Right lobe of liver (tissue), 6 donors: ENCODE data around the gene KEAP1. TPM values are rescaled to one million over a fixed set of nuclear protein-coding genes. Genes with fewer than 3 reads are reported as not detected.

Experiments
- ATAC-seq, 4 donors: fragments of 200-7000 bp; cut with Tn5 transposase; one replicate each; pipeline ENCODE4 v1.9.1; 2020; ENCODE audit warnings: mild to moderate bottlenecking in 4 of 4, moderate library complexity in 4 of 4
- DNase-seq, 3 donors: peaks; one replicate each; pipeline ENCODE4 v3.0.0-alpha.2; 2020
- H3K27ac ChIP-seq, 3 donors: fragments of 200-600 bp; one replicate each; pipeline ENCODE4 v1.8.0; 2022
- H3K27me3 ChIP-seq, 2 donors: fragments of 200-600 bp; one replicate each; pipeline ENCODE4 v1.8.0; 2022
- H3K36me3 ChIP-seq, 4 donors: fragments of 200-600 bp; sonication (generic) in 1 of 4; one replicate each; pipeline versions ENCODE4 v1.5.1 to v1.8.0; 2017 to 2022; ENCODE audit warnings: control low read depth in 1 of 4
- H3K4me1 ChIP-seq, 4 donors: fragments of 200-600 bp; sonication (generic) in 1 of 4; one replicate each; pipeline versions ENCODE4 v1.5.1 to v1.8.0; 2017 to 2022; ENCODE audit warnings: control low read depth in 1 of 4
- H3K4me3 ChIP-seq, 3 donors: fragments of 200-600 bp; one replicate each; pipeline ENCODE4 v1.8.0; 2022
- H3K9me3 ChIP-seq, 4 donors: fragments of 200-600 bp; sonication (generic) in 1 of 4; one replicate each; pipeline versions ENCODE4 v1.5.1 to v1.8.0; 2017 to 2022; ENCODE audit warnings: control low read depth in 1 of 4
- CTCF ChIP-seq, 4 donors: fragments of 200-600 bp in 3 of 4; fragments of 450-650 bp in 1 of 4; IDR thresholded peaks; one replicate each; pipeline versions ENCODE4 v1.5.1 to v1.8.0; 2016 to 2022; ENCODE audit warnings: antibody characterized with exemption in 4 of 4, mild to moderate bottlenecking in 2 of 4
- POLR2A ChIP-seq: fragments of 450-650 bp; IDR thresholded peaks from one replicate; pipeline ENCODE4 v1.6.1; 2017; ENCODE audit warnings: antibody characterized with exemption, mild to moderate bottlenecking
- WGBS: methylation state at CpG from one replicate; pipeline ENCODE4 v1.1.6; 2018; ENCODE audit warnings: low coverage, low lambda C conversion rate; ENCODE audit not compliant: insufficient coverage; ENCODE audit errors: missing lambda C conversion rate; 5-methylcytosine and 5-hydroxymethylcytosine counted together
- intact Hi-C, 2 donors: fragments of 100-400 bp; cut with DNase I; formaldehyde crosslinking; loops; one replicate each; pipeline versions ENCODE4 v1.11.2 to v1.14.1; 2022
- total RNA-seq, 6 experiments: library from RNA; depleted of rRNA in 2 of 6; stranded (reverse); fragments of >200 nt in 2 of 6; fragmentation: NEBNext Ultra II Directional in 3 of 6; extraction: Animal tissue kit (Norgen Biotek cat#: 25700) in 3 of 6; gene quantifications; one replicate each; pipeline versions ENCODE4 v1.1.0 to v1.2.4, GENCODE V29; 2016 to 2023
- donor health status: DM: no; HTN: yes; CAD: no.
- donor health status: DM: no; HTN: no; CAD: no.
- donor health status: DM: no; HTN: no; CAD: no.
- donor health status: DM: no; HTN: yes; CAD: no.
- donor health status: DM: no; HTN: yes; CAD: no.

KEAP1 gene
- total RNA-seq, 6 experiments from 2014 or later: 36.7 to 60.7 (median 41.2) TPM

- ATAC-seq (no peak), DNase-seq (no peak)
- Histone ChIP-seq H3K27ac (no peak overlapping the region), H3K4me3 (no peak overlapping the region), H3K4me1 (peaks cover 0 to 49% (median 20%) of the 10 kb centered on the region in 4 donors), H3K27me3 (no peaks in the 10 kb centered on the region), H3K9me3 (no peaks in the 10 kb centered on the region), H3K36me3 (peaks cover 0 to 39% (median 8%) of the 10 kb centered on the region in 4 donors)
- intact Hi-C loops: no loop called here
- 93% methylated on average over 2 of the region's 4 CpGs for WGBS
- no peak for TF ChIP-seq POLR2A
- TF ChIP-seq CTCF (IDR thresholded peaks at IDR 0.05): no peak
Observed at GRCh38 chr19:10497371-10497770, 5.8 kb downstream of the KEAP1 start.

- H3K27me3 ChIP-seq: no peaks in the 10 kb centered on the region
- H3K4me1 ChIP-seq: peaks cover 0 to 6% (median 0%) of the 10 kb centered on the region in 4 donors
- H3K27ac ChIP-seq: no peak overlapping the region
- H3K36me3 ChIP-seq: peaks cover 0 to 74% (median 29%) of the 10 kb centered on the region in 4 donors
- no CpG with 5 or more reads among the region's 43 CpGs for WGBS
- intact Hi-C loops: no loop called here
- H3K4me3 ChIP-seq: no peak overlapping the region
- DNase-seq (no peak), ATAC-seq (peak in 2 of 4 donors; percentile 5 to 25)
- TF ChIP-seq CTCF (IDR thresholded peaks at IDR 0.05): no peak
- TF ChIP-seq POLR2A: no peak
- H3K9me3 ChIP-seq: no peaks in the 10 kb centered on the region
Observed at GRCh38 chr19:10491472-10492047, 11.6 kb downstream of the KEAP1 start.

- DNase-seq (no peak), ATAC-seq (no peak)
- Histone ChIP-seq H3K4me1 (no peaks in the 10 kb centered on the region), H3K27me3 (no peaks in the 10 kb centered on the region), H3K27ac (no peak overlapping the region), H3K9me3 (no peaks in the 10 kb centered on the region), H3K36me3 (peaks cover 0 to 53% (median 28%) of the 10 kb centered on the region in 4 donors), H3K4me3 (no peak overlapping the region)
- 39% methylated on average over 3 of the region's 13 CpGs for WGBS
- TF ChIP-seq CTCF (IDR thresholded peaks at IDR 0.05) (no peak), POLR2A (no peak)
- intact Hi-C loops: no loop called here
Observed at GRCh38 chr19:10486551-10486950, 16.6 kb downstream of the KEAP1 start.

GRCh38 chr19:10478903-10479384 lies 24.2 kb downstream of the KEAP1 start:
- intact Hi-C loops: no loop called here
- peak; percentile 79 to 81 (median 79) for DNase-seq
- Histone ChIP-seq H3K27ac (no peak overlapping the region), H3K4me3 (peak overlapping the region; percentile 14 to 32 (median 19)), H3K36me3 (no peaks in the 10 kb centered on the region), H3K4me1 (peaks cover 0 to 7% (median 0%) of the 10 kb centered on the region in 4 donors), H3K27me3 (no peaks in the 10 kb centered on the region), H3K9me3 (no peaks in the 10 kb centered on the region)
- WGBS: 3% methylated on average over 26 of the region's 36 CpGs
- peak; percentile 85 to 95 (median 92) for ATAC-seq
- TF ChIP-seq CTCF (IDR thresholded peaks at IDR 0.05) (peak in 3 of 4 donors; percentile 61 to 63 (median 62)), POLR2A (no peak)
